ENCODE data around the gene ZNF750. TPM values are rescaled to one million over a fixed set of nuclear protein-coding genes. Genes with fewer than 3 reads are reported as not detected.

ZNF750 gene
- total RNA-seq, 1 donor from 2014 or later, result 0.34 TPM

GRCh38 chr17:82860606-82861392, 21.0 kb upstream of the ZNF750 start:
- no peaks in the 10 kb centered on the region for H3K9me3 ChIP-seq (ENCODE audit: insufficient read depth, low read depth, low read length)
- H2AFZ ChIP-seq (ENCODE audit: low read depth, low read length), result no peak overlapping the region
- H3K4me2 ChIP-seq (ENCODE audit: low read length), result peak overlapping the region; percentile 78
- peaks cover 32% of the 10 kb centered on the region for H3K4me1 ChIP-seq (ENCODE audit: insufficient read depth, low read length)
- FAIRE-seq (no peak), DNase-seq (ENCODE audit: low read depth) (no peak)
- H3K27me3 ChIP-seq (ENCODE audit: insufficient read depth, low read length), result no peaks in the 10 kb centered on the region
- H4K20me1 ChIP-seq (ENCODE audit: insufficient read depth, low read length), result peaks cover 4% of the 10 kb centered on the region
- Mint-ChIP-seq H3K4me3 (ENCODE audit: unreplicated experiment) (no peak overlapping the region), H3K27ac (ENCODE audit: unreplicated experiment) (no peak overlapping the region), H3K4me1 (ENCODE audit: low read depth, unreplicated experiment) (peaks cover 38% of the 10 kb centered on the region), H3K9me3 (ENCODE audit: unreplicated experiment) (no peaks in the 10 kb centered on the region), H3K27me3 (ENCODE audit: low read depth, unreplicated experiment) (no peaks in the 10 kb centered on the region), H3K36me3 (ENCODE audit: low read depth, unreplicated experiment) (peaks cover 2% of the 10 kb centered on the region)
- peak overlapping the region; percentile 57 for H3K9ac ChIP-seq (ENCODE audit: low read length)
- H3K4me3 ChIP-seq (ENCODE audit: insufficient read depth, low read depth, low read length), result no peak overlapping the region
- TF ChIP-seq EZH2 (IDR thresholded peaks at IDR 0.05; ENCODE audit: insufficient read depth, low read length) (no peak), CTCF (IDR thresholded peaks at IDR 0.05; ENCODE audit: insufficient read depth, low read depth, low read length) (no peak)
- H3K27ac ChIP-seq (ENCODE audit: low read depth, low read length), result peak overlapping the region; percentile 41
- no peaks in the 10 kb centered on the region for H3K36me3 ChIP-seq (ENCODE audit: insufficient read depth, low read length)
- H3K79me2 ChIP-seq (ENCODE audit: insufficient read depth, low read length), result peaks cover 22% of the 10 kb centered on the region

- H3K4me1 Mint-ChIP-seq (ENCODE audit: low read depth, unreplicated experiment), result peaks cover 34% of the 10 kb centered on the region
- Histone ChIP-seq H3K27ac (ENCODE audit: low read depth, low read length) (peak overlapping the region; percentile 41), H4K20me1 (ENCODE audit: insufficient read depth, low read length) (peaks cover 4% of the 10 kb centered on the region), H3K4me1 (ENCODE audit: insufficient read depth, low read length) (peaks cover 27% of the 10 kb centered on the region), H3K79me2 (ENCODE audit: insufficient read depth, low read length) (peaks cover 15% of the 10 kb centered on the region), H3K9ac (ENCODE audit: low read length) (peak overlapping the region; percentile 57), H3K4me3 (ENCODE audit: insufficient read depth, low read depth, low read length) (peak overlapping the region; percentile 40), H3K9me3 (ENCODE audit: insufficient read depth, low read depth, low read length) (no peaks in the 10 kb centered on the region), H3K36me3 (ENCODE audit: insufficient read depth, low read length) (no peaks in the 10 kb centered on the region), H2AFZ (ENCODE audit: low read depth, low read length) (peak overlapping the region; percentile 67), H3K4me2 (ENCODE audit: low read length) (peak overlapping the region; percentile 78), H3K27me3 (ENCODE audit: insufficient read depth, low read length) (no peaks in the 10 kb centered on the region)
- no peak for TF ChIP-seq CTCF (IDR thresholded peaks at IDR 0.05; ENCODE audit: insufficient read depth, low read depth, low read length)
- no peak for TF ChIP-seq EZH2 (IDR thresholded peaks at IDR 0.05; ENCODE audit: insufficient read depth, low read length)
- H3K4me3 Mint-ChIP-seq (ENCODE audit: unreplicated experiment), result no peak overlapping the region
- FAIRE-seq (no peak), DNase-seq (ENCODE audit: low read depth) (peak; percentile 79)
- peak overlapping the region; percentile 92 for H3K27ac Mint-ChIP-seq (ENCODE audit: unreplicated experiment)
- no peaks in the 10 kb centered on the region for H3K9me3 Mint-ChIP-seq (ENCODE audit: unreplicated experiment)
- peaks cover 2% of the 10 kb centered on the region for H3K36me3 Mint-ChIP-seq (ENCODE audit: low read depth, unreplicated experiment)
- no peaks in the 10 kb centered on the region for H3K27me3 Mint-ChIP-seq (ENCODE audit: low read depth, unreplicated experiment)
Observed at GRCh38 chr17:82859431-82860403, 19.9 kb upstream of the ZNF750 start.
